ENCODE measurements around the gene VWDE.

DNA sequence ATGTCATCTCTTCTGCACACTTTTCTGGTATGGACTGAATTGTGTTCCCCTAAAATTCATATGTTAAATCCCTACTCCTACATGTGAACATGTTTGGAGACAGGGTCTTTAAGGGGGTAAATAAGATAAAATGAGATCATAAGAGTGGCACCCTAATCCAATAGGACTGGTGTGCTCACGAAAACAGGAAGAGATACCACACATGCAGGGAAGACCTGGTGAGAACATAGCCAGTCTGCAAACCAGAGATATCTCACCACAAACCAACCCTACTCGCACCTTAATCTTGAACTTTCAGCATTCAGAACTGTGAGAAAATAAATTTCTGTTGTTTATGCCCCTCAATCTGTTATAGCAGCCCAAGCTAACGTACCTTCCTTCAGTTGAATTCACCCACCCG, 51.8 kb downstream of the VWDE start:
- no peak for TF ChIP-seq EP300 (conservative IDR thresholded peaks at IDR 0.05; ENCODE audit: poor library complexity, severe bottlenecking)
- TF ChIP-seq, protein P1, sequence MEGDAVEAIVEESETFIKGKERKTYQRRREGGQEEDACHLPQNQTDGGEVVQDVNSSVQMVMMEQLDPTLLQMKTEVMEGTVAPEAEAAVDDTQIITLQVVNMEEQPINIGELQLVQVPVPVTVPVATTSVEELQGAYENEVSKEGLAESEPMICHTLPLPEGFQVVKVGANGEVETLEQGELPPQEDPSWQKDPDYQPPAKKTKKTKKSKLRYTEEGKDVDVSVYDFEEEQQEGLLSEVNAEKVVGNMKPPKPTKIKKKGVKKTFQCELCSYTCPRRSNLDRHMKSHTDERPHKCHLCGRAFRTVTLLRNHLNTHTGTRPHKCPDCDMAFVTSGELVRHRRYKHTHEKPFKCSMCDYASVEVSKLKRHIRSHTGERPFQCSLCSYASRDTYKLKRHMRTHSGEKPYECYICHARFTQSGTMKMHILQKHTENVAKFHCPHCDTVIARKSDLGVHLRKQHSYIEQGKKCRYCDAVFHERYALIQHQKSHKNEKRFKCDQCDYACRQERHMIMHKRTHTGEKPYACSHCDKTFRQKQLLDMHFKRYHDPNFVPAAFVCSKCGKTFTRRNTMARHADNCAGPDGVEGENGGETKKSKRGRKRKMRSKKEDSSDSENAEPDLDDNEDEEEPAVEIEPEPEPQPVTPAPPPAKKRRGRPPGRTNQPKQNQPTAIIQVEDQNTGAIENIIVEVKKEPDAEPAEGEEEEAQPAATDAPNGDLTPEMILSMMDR (IDR thresholded peaks at IDR 0.05; ENCODE audit: poor library complexity, severe bottlenecking) = no peak
- TF ChIP-seq, protein P2, sequence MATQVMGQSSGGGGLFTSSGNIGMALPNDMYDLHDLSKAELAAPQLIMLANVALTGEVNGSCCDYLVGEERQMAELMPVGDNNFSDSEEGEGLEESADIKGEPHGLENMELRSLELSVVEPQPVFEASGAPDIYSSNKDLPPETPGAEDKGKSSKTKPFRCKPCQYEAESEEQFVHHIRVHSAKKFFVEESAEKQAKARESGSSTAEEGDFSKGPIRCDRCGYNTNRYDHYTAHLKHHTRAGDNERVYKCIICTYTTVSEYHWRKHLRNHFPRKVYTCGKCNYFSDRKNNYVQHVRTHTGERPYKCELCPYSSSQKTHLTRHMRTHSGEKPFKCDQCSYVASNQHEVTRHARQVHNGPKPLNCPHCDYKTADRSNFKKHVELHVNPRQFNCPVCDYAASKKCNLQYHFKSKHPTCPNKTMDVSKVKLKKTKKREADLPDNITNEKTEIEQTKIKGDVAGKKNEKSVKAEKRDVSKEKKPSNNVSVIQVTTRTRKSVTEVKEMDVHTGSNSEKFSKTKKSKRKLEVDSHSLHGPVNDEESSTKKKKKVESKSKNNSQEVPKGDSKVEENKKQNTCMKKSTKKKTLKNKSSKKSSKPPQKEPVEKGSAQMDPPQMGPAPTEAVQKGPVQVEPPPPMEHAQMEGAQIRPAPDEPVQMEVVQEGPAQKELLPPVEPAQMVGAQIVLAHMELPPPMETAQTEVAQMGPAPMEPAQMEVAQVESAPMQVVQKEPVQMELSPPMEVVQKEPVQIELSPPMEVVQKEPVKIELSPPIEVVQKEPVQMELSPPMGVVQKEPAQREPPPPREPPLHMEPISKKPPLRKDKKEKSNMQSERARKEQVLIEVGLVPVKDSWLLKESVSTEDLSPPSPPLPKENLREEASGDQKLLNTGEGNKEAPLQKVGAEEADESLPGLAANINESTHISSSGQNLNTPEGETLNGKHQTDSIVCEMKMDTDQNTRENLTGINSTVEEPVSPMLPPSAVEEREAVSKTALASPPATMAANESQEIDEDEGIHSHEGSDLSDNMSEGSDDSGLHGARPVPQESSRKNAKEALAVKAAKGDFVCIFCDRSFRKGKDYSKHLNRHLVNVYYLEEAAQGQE (IDR thresholded peaks at IDR 0.05; ENCODE audit: borderline replicate concordance) = no peak
- no peak for TF ChIP-seq TAF1 (IDR thresholded peaks at IDR 0.05; ENCODE audit: low read depth)

Data from neural cell (in vitro differentiated cells).